22Rv1 (cell line): ENCODE results near the gene FDPS.
"Not testable (repeated sequence)": the region's sequence is repeated elsewhere in the genome, so short reads cannot be mapped to it uniquely, and the experiment has no call there.

Experiments
- CTCF ChIP-seq: fragments of 450-650 bp; IDR thresholded peaks from 2 replicates; pipeline ENCODE4 v1.5.1; 2017; ENCODE audit warnings: mild to moderate bottlenecking
- ZFX ChIP-seq: fragments of 450-650 bp; IDR thresholded peaks from 2 replicates; pipeline ENCODE4 v1.6.1; 2017; ENCODE audit warnings: antibody characterized with exemption, borderline replicate concordance

- TF ChIP-seq CTCF, ZFX: not testable (repeated sequence)
Observed at GRCh38 chr1:155291006-155291405, 17.7 kb upstream of the FDPS start.
